ENCODE measurements around the gene TRPV2.

The TRPV2 gene

GRCh38 chr17:16406742-16407674 is 8.4 kb upstream of the TRPV2 start:
- peak; percentile 28 for DNase-seq

- peak; percentile 28 for DNase-seq
Observed at GRCh38 chr17:16407911-16408588, 7.3 kb upstream of the TRPV2 start.

GRCh38 chr17:16417399-16417798 is 2.0 kb downstream of the TRPV2 start:
- DNase-seq = no peak

GRCh38 chr17:16417896-16418684 is 2.7 kb downstream of the TRPV2 start:
- DNase-seq = peak; percentile 35

GRCh38 chr17:16418685-16419068 is 3.3 kb downstream of the TRPV2 start:
- DNase-seq = no peak

GRCh38 chr17:16419074-16419928 is 3.9 kb downstream of the TRPV2 start:
- DNase-seq = no peak

GRCh38 chr17:16419929-16420271 is 4.5 kb downstream of the TRPV2 start:
- DNase-seq = no peak

GRCh38 chr17:16422416-16422815 is 7.0 kb downstream of the TRPV2 start:
- DNase-seq = no peak

GRCh38 chr17:16423226-16423872 is 8.0 kb downstream of the TRPV2 start:
- DNase-seq = no peak

- DNase-seq = no peak
Observed at GRCh38 chr17:16425202-16425601, 9.8 kb downstream of the TRPV2 start.

GRCh38 chr17:16425698-16426659 is 10.6 kb downstream of the TRPV2 start:
- DNase-seq = no peak

GRCh38 chr17:16427020-16427419 is 11.6 kb downstream of the TRPV2 start:
- DNase-seq = no peak

- DNase-seq = peak; percentile 71
Observed at GRCh38 chr17:16428098-16428882, 12.9 kb downstream of the TRPV2 start.

- no peak for DNase-seq
Observed at GRCh38 chr17:16429083-16429482, 13.7 kb downstream of the TRPV2 start.

GRCh38 chr17:16430650-16431049 is 15.3 kb downstream of the TRPV2 start:
- no peak for DNase-seq

- no peak for DNase-seq
Observed at GRCh38 chr17:16432017-16432416, 16.6 kb downstream of the TRPV2 start.

GRCh38 chr17:16433514-16433913 is 18.1 kb downstream of the TRPV2 start:
- no peak for DNase-seq

- DNase-seq = no peak
Observed at GRCh38 chr17:16434662-16435061, 19.3 kb downstream of the TRPV2 start.

- DNase-seq = no peak
Observed at GRCh38 chr17:16435925-16436886, 20.8 kb downstream of the TRPV2 start.
